Body of pancreas (tissue), 4 donors: ENCODE measurements around the gene ABCC6.

Experiments
- CTCF ChIP-seq, 7 experiments: fragments of 450-650 bp in 4 of 7; fragments of 200-600 bp in 3 of 7; sonication (generic) in 3 of 7; IDR thresholded peaks; one replicate each; pipeline ENCODE4 v1.5.1; 2016 to 2019; ENCODE audit warnings: antibody characterized with exemption in 7 of 7
- POLR2A ChIP-seq, 3 donors: fragments of 450-650 bp; IDR thresholded peaks; one replicate each; pipeline ENCODE4 v1.6.1; 2016; ENCODE audit warnings: antibody characterized with exemption in 3 of 3, mild to moderate bottlenecking in 2 of 3

- TF ChIP-seq POLR2A (IDR thresholded peaks at IDR 0.05) (no peak), CTCF (IDR thresholded peaks at IDR 0.05) (no peak)
Observed at GRCh38 chr16:16140537-16140936, 82.8 kb downstream of the ABCC6 start.
